ENCODE results near the gene ZFP1. TPM values are rescaled to one million over a fixed set of nuclear protein-coding genes. Genes with fewer than 3 reads are reported as not detected.

ZFP1 gene
- total and polyA plus RNA-seq, 2 experiments from 2014 or later: 4.8 to 12.5 TPM

DNA sequence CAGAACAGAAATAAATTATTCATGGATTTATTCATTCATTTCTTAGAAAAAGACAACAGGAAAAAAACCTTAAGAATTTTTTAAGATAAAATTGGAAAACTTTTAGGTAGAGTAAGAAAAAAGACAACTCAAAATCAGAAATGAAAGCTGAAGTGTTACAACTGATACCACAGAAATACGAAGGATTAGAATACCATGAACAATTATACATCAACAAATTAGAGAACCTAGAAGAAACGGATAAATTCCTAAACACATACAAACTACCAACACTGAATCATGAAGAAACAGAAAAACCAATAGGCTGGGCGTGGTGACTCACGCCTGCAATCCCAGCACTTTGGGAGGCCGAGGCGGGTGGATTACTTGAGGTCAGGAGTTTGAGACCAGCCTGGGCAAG lies 30.9 kb downstream of the ZFP1 start:
- Mint-ChIP-seq H3K4me3 (no peak overlapping the region), H3K27ac (no peak overlapping the region), H3K9me3 (peaks cover 26% of the 10 kb centered on the region), H3K27me3 (ENCODE audit: insufficient read depth, low read depth, poor library complexity) (peaks cover 3% of the 10 kb centered on the region), H3K4me1 (no peaks in the 10 kb centered on the region), H3K36me3 (ENCODE audit: low read depth) (peaks cover 11% of the 10 kb centered on the region)
- H4K20me1 ChIP-seq (replicated peaks; ENCODE audit: insufficient read depth): no peaks in the 10 kb centered on the region
- no peak overlapping the region for H2AFZ ChIP-seq
- ATAC-seq (no peak), DNase-seq (ENCODE audit: low spot score) (no peak)
- no peak overlapping the region for H3K27ac ChIP-seq (ENCODE audit: low read depth)
- H3F3A ChIP-seq (replicated peaks; ENCODE audit: low read depth): no peaks in the 10 kb centered on the region
- H3K4me1 ChIP-seq (ENCODE audit: insufficient read depth): no peaks in the 10 kb centered on the region
- TF ChIP-seq, protein P1, sequence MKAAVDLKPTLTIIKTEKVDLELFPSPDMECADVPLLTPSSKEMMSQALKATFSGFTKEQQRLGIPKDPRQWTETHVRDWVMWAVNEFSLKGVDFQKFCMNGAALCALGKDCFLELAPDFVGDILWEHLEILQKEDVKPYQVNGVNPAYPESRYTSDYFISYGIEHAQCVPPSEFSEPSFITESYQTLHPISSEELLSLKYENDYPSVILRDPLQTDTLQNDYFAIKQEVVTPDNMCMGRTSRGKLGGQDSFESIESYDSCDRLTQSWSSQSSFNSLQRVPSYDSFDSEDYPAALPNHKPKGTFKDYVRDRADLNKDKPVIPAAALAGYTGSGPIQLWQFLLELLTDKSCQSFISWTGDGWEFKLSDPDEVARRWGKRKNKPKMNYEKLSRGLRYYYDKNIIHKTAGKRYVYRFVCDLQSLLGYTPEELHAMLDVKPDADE (IDR thresholded peaks at IDR 0.05): no peak
- TF ChIP-seq, protein P2, sequence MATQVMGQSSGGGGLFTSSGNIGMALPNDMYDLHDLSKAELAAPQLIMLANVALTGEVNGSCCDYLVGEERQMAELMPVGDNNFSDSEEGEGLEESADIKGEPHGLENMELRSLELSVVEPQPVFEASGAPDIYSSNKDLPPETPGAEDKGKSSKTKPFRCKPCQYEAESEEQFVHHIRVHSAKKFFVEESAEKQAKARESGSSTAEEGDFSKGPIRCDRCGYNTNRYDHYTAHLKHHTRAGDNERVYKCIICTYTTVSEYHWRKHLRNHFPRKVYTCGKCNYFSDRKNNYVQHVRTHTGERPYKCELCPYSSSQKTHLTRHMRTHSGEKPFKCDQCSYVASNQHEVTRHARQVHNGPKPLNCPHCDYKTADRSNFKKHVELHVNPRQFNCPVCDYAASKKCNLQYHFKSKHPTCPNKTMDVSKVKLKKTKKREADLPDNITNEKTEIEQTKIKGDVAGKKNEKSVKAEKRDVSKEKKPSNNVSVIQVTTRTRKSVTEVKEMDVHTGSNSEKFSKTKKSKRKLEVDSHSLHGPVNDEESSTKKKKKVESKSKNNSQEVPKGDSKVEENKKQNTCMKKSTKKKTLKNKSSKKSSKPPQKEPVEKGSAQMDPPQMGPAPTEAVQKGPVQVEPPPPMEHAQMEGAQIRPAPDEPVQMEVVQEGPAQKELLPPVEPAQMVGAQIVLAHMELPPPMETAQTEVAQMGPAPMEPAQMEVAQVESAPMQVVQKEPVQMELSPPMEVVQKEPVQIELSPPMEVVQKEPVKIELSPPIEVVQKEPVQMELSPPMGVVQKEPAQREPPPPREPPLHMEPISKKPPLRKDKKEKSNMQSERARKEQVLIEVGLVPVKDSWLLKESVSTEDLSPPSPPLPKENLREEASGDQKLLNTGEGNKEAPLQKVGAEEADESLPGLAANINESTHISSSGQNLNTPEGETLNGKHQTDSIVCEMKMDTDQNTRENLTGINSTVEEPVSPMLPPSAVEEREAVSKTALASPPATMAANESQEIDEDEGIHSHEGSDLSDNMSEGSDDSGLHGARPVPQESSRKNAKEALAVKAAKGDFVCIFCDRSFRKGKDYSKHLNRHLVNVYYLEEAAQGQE (IDR thresholded peaks at IDR 0.05; ENCODE audit: unreplicated experiment): no peak
- TF ChIP-seq NANOG (IDR thresholded peaks at IDR 0.05; ENCODE audit: borderline replicate concordance) (no peak), CREB1 (CRISPR knock-in tag; IDR thresholded peaks at IDR 0.05; ENCODE audit: low read depth) (no peak), EZH2phosphoT487 (IDR thresholded peaks at IDR 0.05; ENCODE audit: unreplicated experiment) (no peak), POLR2AphosphoS5 (IDR thresholded peaks at IDR 0.05; ENCODE audit: low read depth) (no peak), ZNF114 (CRISPR knock-in tag; IDR thresholded peaks at IDR 0.05) (no peak), EZH2 (IDR thresholded peaks at IDR 0.05; ENCODE audit: low read depth, unreplicated experiment) (no peak), JUNB (IDR thresholded peaks at IDR 0.05; ENCODE audit: unreplicated experiment) (no peak), ZNF331 (CRISPR knock-in tag; IDR thresholded peaks at IDR 0.05; ENCODE audit: low read depth) (no peak), STAT1 (IDR thresholded peaks at IDR 0.05; ENCODE audit: unreplicated experiment) (no peak)
- TF ChIP-seq, protein P3, sequence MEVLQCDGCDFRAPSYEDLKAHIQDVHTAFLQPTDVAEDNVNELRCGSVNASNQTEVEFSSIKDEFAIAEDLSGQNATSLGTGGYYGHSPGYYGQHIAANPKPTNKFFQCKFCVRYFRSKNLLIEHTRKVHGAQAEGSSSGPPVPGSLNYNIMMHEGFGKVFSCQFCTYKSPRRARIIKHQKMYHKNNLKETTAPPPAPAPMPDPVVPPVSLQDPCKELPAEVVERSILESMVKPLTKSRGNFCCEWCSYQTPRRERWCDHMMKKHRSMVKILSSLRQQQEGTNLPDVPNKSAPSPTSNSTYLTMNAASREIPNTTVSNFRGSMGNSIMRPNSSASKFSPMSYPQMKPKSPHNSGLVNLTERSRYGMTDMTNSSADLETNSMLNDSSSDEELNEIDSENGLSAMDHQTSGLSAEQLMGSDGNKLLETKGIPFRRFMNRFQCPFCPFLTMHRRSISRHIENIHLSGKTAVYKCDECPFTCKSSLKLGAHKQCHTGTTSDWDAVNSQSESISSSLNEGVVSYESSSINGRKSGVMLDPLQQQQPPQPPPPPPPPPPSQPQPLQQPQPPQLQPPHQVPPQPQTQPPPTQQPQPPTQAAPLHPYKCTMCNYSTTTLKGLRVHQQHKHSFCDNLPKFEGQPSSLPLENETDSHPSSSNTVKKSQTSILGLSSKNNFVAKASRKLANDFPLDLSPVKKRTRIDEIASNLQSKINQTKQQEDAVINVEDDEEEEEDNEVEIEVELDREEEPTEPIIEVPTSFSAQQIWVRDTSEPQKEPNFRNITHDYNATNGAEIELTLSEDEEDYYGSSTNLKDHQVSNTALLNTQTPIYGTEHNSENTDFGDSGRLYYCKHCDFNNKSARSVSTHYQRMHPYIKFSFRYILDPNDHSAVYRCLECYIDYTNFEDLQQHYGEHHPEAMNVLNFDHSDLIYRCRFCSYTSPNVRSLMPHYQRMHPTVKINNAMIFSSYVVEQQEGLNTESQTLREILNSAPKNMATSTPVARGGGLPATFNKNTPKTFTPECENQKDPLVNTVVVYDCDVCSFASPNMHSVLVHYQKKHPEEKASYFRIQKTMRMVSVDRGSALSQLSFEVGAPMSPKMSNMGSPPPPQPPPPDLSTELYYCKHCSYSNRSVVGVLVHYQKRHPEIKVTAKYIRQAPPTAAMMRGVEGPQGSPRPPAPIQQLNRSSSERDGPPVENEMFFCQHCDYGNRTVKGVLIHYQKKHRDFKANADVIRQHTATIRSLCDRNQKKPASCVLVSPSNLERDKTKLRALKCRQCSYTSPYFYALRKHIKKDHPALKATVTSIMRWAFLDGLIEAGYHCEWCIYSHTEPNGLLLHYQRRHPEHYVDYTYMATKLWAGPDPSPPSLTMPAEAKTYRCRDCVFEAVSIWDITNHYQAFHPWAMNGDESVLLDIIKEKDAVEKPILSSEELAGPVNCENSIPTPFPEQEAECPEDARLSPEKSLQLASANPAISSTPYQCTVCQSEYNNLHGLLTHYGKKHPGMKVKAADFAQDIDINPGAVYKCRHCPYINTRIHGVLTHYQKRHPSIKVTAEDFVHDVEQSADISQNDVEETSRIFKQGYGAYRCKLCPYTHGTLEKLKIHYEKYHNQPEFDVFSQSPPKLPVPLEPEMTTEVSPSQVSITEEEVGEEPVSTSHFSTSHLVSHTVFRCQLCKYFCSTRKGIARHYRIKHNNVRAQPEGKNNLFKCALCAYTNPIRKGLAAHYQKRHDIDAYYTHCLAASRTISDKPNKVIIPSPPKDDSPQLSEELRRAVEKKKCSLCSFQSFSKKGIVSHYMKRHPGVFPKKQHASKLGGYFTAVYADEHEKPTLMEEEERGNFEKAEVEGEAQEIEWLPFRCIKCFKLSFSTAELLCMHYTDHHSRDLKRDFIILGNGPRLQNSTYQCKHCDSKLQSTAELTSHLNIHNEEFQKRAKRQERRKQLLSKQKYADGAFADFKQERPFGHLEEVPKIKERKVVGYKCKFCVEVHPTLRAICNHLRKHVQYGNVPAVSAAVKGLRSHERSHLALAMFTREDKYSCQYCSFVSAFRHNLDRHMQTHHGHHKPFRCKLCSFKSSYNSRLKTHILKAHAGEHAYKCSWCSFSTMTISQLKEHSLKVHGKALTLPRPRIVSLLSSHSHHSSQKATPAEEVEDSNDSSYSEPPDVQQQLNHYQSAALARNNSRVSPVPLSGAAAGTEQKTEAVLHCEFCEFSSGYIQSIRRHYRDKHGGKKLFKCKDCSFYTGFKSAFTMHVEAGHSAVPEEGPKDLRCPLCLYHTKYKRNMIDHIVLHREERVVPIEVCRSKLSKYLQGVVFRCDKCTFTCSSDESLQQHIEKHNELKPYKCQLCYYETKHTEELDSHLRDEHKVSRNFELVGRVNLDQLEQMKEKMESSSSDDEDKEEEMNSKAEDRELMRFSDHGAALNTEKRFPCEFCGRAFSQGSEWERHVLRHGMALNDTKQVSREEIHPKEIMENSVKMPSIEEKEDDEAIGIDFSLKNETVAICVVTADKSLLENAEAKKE (CRISPR knock-in tag; IDR thresholded peaks at IDR 0.05): no peak
- TF ChIP-seq, protein P4, sequence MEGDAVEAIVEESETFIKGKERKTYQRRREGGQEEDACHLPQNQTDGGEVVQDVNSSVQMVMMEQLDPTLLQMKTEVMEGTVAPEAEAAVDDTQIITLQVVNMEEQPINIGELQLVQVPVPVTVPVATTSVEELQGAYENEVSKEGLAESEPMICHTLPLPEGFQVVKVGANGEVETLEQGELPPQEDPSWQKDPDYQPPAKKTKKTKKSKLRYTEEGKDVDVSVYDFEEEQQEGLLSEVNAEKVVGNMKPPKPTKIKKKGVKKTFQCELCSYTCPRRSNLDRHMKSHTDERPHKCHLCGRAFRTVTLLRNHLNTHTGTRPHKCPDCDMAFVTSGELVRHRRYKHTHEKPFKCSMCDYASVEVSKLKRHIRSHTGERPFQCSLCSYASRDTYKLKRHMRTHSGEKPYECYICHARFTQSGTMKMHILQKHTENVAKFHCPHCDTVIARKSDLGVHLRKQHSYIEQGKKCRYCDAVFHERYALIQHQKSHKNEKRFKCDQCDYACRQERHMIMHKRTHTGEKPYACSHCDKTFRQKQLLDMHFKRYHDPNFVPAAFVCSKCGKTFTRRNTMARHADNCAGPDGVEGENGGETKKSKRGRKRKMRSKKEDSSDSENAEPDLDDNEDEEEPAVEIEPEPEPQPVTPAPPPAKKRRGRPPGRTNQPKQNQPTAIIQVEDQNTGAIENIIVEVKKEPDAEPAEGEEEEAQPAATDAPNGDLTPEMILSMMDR (conservative IDR thresholded peaks at IDR 0.05; ENCODE audit: low read depth in 2 of 2): no peak
- no peaks in the 10 kb centered on the region for H3K9me2 ChIP-seq (ENCODE audit: insufficient read depth)
- H3K36me3 ChIP-seq (ENCODE audit: insufficient read depth): peaks cover 5% of the 10 kb centered on the region; the same call in 1 of the 2 replicates
- H3K4me2 ChIP-seq: no peak overlapping the region
- no peak overlapping the region for H3K4me3 ChIP-seq
- H3K79me2 ChIP-seq (replicated peaks; ENCODE audit: insufficient read depth): no peaks in the 10 kb centered on the region
- H3K27me3 ChIP-seq (ENCODE audit: insufficient read depth): no peaks in the 10 kb centered on the region
